Measurements from ENCODE around the gene C1orf198.

- TF ChIP-seq TEAD4 (IDR thresholded peaks at IDR 0.05; ENCODE audit: borderline replicate concordance, insufficient read depth) (no peak), ZBTB33 (IDR thresholded peaks at IDR 0.05; ENCODE audit: borderline replicate concordance, low read depth) (no peak), TCF12 (IDR thresholded peaks at IDR 0.05) (no peak)
- TF ChIP-seq, protein P1, sequence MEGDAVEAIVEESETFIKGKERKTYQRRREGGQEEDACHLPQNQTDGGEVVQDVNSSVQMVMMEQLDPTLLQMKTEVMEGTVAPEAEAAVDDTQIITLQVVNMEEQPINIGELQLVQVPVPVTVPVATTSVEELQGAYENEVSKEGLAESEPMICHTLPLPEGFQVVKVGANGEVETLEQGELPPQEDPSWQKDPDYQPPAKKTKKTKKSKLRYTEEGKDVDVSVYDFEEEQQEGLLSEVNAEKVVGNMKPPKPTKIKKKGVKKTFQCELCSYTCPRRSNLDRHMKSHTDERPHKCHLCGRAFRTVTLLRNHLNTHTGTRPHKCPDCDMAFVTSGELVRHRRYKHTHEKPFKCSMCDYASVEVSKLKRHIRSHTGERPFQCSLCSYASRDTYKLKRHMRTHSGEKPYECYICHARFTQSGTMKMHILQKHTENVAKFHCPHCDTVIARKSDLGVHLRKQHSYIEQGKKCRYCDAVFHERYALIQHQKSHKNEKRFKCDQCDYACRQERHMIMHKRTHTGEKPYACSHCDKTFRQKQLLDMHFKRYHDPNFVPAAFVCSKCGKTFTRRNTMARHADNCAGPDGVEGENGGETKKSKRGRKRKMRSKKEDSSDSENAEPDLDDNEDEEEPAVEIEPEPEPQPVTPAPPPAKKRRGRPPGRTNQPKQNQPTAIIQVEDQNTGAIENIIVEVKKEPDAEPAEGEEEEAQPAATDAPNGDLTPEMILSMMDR (IDR thresholded peaks at IDR 0.05), result no peak
Measured at GRCh38 chr1:230852959-230853358, 15.4 kb downstream of the C1orf198 start.
